ENCODE measurements around the gene CEP170. TPM values are rescaled to one million over a fixed set of nuclear protein-coding genes. Genes with fewer than 3 reads are reported as not detected.

CEP170 gene
- total RNA-seq, 1 experiment from 2014 or later: 97.7 TPM

DNA sequence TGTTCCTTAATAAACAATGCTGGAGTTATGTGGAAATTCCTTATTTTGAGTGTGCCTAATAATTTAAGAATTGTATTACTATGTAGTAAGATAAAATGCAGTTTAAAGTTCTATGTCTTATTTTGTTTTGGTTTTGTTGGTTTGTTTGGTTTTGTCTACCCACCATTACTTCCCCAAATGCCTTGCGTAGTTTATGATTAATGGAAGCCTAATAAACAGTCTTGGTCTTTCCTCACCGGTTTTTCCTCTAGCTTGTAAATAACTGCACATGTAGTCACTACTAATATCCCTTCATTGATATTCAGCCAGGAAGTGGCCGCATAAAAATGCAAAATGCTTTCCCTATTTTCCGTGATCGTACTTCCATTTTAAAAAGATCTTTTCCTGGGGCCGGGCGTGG, 3.6 kb upstream of the CEP170 start:
- no peak overlapping the region for H3K4me3 Mint-ChIP-seq

More for the DNA sequence above, 3.6 kb upstream of the CEP170 start:
- no peak overlapping the region for H3K4ac ChIP-seq (ENCODE audit: low read depth, low read length)
- no peak overlapping the region for H2AFZ ChIP-seq (ENCODE audit: low read length)
- peaks cover 2 to 10% of the 10 kb centered on the region in 2 experiments for H3K4me1 Mint-ChIP-seq
- no peak overlapping the region for H2BK12ac ChIP-seq (ENCODE audit: insufficient read length, low read depth, low read length)
- DNase-seq: no peak
- H3K23me2 ChIP-seq (ENCODE audit: insufficient read length, low read depth, low read length, poor library complexity, severe bottlenecking): peaks cover 6% of the 10 kb centered on the region
- H3K23ac ChIP-seq (ENCODE audit: insufficient read length, low read depth, low read length): no peak overlapping the region
- no peaks in the 10 kb centered on the region for H4K20me1 ChIP-seq (ENCODE audit: control insufficient read depth, insufficient read depth, insufficient read length)
- H4K91ac ChIP-seq (ENCODE audit: insufficient read length, low read depth, low read length): no peak overlapping the region
- H3K79me1 ChIP-seq (ENCODE audit: insufficient read depth, low read depth, low read length, poor library complexity, severe bottlenecking): no peaks in the 10 kb centered on the region
- H3K14ac ChIP-seq (ENCODE audit: insufficient read depth, low read length): no peak overlapping the region
- no peak overlapping the region for H3K56ac ChIP-seq (ENCODE audit: insufficient read length, low read depth, low read length)
- no peak overlapping the region for H4K5ac ChIP-seq (ENCODE audit: insufficient read length, low read depth, low read length)
- no peaks in the 10 kb centered on the region; a peak in 1 of 7 replicates for H3K36me3 Mint-ChIP-seq (ENCODE audit: insufficient read depth in 1 of 3, low read depth in 3 of 3)
- no peak overlapping the region for H3K27ac ChIP-seq (ENCODE audit: insufficient read length, low read depth, low read length)
- no peak overlapping the region for H3K4me2 ChIP-seq (ENCODE audit: insufficient read depth, insufficient read length, low read length)
- WGBS (ENCODE audit: extremely low coverage, insufficient read length, low lambda C conversion rate): no CpG with 5 or more reads among the region's 7 CpGs
- no peak overlapping the region for H2BK15ac ChIP-seq (ENCODE audit: low read depth, low read length)
- H3K18ac ChIP-seq (ENCODE audit: insufficient read length, low read depth, low read length): no peak overlapping the region
- no peaks in the 10 kb centered on the region for H3K4me1 ChIP-seq (ENCODE audit: insufficient read depth, low read length)
- H4K8ac ChIP-seq (replicated peaks; ENCODE audit: insufficient read length, low read depth, low read length): no peak overlapping the region
- no peak overlapping the region for H2BK5ac ChIP-seq (ENCODE audit: insufficient read length, low read length)
- no peak overlapping the region for H2AK5ac ChIP-seq (ENCODE audit: insufficient read length, low read length)
- H2BK120ac ChIP-seq (ENCODE audit: low read depth, low read length, poor library complexity, severe bottlenecking): no peak overlapping the region
- H3K79me2 ChIP-seq (ENCODE audit: insufficient read depth, low read length): peaks cover 2% of the 10 kb centered on the region; the same call in 1 of the 2 replicates
- H2BK20ac ChIP-seq (ENCODE audit: low read depth, low read length, poor library complexity, severe bottlenecking): no peak overlapping the region
- TF ChIP-seq, protein P1, sequence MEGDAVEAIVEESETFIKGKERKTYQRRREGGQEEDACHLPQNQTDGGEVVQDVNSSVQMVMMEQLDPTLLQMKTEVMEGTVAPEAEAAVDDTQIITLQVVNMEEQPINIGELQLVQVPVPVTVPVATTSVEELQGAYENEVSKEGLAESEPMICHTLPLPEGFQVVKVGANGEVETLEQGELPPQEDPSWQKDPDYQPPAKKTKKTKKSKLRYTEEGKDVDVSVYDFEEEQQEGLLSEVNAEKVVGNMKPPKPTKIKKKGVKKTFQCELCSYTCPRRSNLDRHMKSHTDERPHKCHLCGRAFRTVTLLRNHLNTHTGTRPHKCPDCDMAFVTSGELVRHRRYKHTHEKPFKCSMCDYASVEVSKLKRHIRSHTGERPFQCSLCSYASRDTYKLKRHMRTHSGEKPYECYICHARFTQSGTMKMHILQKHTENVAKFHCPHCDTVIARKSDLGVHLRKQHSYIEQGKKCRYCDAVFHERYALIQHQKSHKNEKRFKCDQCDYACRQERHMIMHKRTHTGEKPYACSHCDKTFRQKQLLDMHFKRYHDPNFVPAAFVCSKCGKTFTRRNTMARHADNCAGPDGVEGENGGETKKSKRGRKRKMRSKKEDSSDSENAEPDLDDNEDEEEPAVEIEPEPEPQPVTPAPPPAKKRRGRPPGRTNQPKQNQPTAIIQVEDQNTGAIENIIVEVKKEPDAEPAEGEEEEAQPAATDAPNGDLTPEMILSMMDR (conservative IDR thresholded peaks at IDR 0.05): no peak
- no peaks in the 10 kb centered on the region for H3K9me3 Mint-ChIP-seq
- no peaks in the 10 kb centered on the region for H3K27me3 ChIP-seq (ENCODE audit: insufficient read depth, low read length)
- H3K9ac ChIP-seq (ENCODE audit: extremely low read depth, insufficient read length, low read length): no peak overlapping the region
- no peak overlapping the region for H3T11ph ChIP-seq (ENCODE audit: low read length)
- no peaks in the 10 kb centered on the region for H3K9me3 ChIP-seq (ENCODE audit: control insufficient read depth, low read depth, low read length)
- no peak overlapping the region for H3K27ac Mint-ChIP-seq
- no peaks in the 10 kb centered on the region for H3K27me3 Mint-ChIP-seq (ENCODE audit: low read depth)
